GM21529 (cell line): ENCODE data around the gene NFIC.
"Not testable (repeated sequence)": the region's sequence is repeated elsewhere in the genome, so short reads cannot be mapped to it uniquely, and the experiment has no call there.

Experiments used
- ATAC-seq: cut with Tn5 transposase; IDR thresholded peaks from one replicate; pipeline ENCODE4 v1.9.1; 2021; ENCODE audit not compliant: unreplicated experiment

NFIC gene

GRCh38 chr19:3370728-3371591 is 4.6 kb downstream of the NFIC start:
- no peak for ATAC-seq

GRCh38 chr19:3372413-3372812 is 6.0 kb downstream of the NFIC start:
- ATAC-seq = no peak

- no peak for ATAC-seq
Observed at GRCh38 chr19:3373971-3374368, 7.6 kb downstream of the NFIC start.

GRCh38 chr19:3374369-3375112 is 8.2 kb downstream of the NFIC start:
- no peak for ATAC-seq

GRCh38 chr19:3375221-3376090 is 9.1 kb downstream of the NFIC start:
- ATAC-seq = no peak

GRCh38 chr19:3376091-3376455 is 9.7 kb downstream of the NFIC start:
- not testable (repeated sequence) for ATAC-seq

GRCh38 chr19:3378352-3379150 is 12.2 kb downstream of the NFIC start:
- no peak for ATAC-seq

GRCh38 chr19:3380829-3381228 is 14.4 kb downstream of the NFIC start:
- ATAC-seq = no peak

- no peak for ATAC-seq
Observed at GRCh38 chr19:3381701-3382372, 15.5 kb downstream of the NFIC start.

- ATAC-seq = no peak
Observed at GRCh38 chr19:3382460-3383100, 16.2 kb downstream of the NFIC start.

GRCh38 chr19:3383121-3383722 is 16.8 kb downstream of the NFIC start:
- no peak for ATAC-seq

GRCh38 chr19:3386447-3387234 is 20.3 kb downstream of the NFIC start:
- no peak for ATAC-seq

- ATAC-seq = no peak
Observed at GRCh38 chr19:3387645-3388589, 21.5 kb downstream of the NFIC start.

GRCh38 chr19:3389446-3389778 is 23.0 kb downstream of the NFIC start:
- no peak for ATAC-seq

GRCh38 chr19:3389876-3390371 is 23.5 kb downstream of the NFIC start:
- ATAC-seq = no peak

- not testable (repeated sequence) for ATAC-seq
Observed at GRCh38 chr19:3391911-3392310, 25.5 kb downstream of the NFIC start.

GRCh38 chr19:3392480-3392879 is 26.1 kb downstream of the NFIC start:
- ATAC-seq = no peak
